Mammary epithelial cell (primary cell): ENCODE measurements around the gene MYO1D.

Source experiments
- EZH2 ChIP-seq: IDR thresholded peaks from 2 replicates; pipeline ENCODE4 v1.6.1; 2012; ENCODE audit warnings: low read length, inconsistent platforms, borderline replicate concordance
- TF ChIP-seq, protein P1 (sequence below), 2 donors: IDR thresholded peaks in 1 of 2; conservative IDR thresholded peaks in 1 of 2; 2 replicates each; pipeline ENCODE4 v1.5.1; 2011 to 2012; ENCODE audit warnings: inconsistent platforms in 2 of 2, low read length in 2 of 2, mild to moderate bottlenecking in 2 of 2, control low read depth in 1 of 2, low read depth in 1 of 2; ENCODE audit not compliant: insufficient read depth in 1 of 2; ENCODE audit errors: extremely low read depth in 1 of 2

DNA sequence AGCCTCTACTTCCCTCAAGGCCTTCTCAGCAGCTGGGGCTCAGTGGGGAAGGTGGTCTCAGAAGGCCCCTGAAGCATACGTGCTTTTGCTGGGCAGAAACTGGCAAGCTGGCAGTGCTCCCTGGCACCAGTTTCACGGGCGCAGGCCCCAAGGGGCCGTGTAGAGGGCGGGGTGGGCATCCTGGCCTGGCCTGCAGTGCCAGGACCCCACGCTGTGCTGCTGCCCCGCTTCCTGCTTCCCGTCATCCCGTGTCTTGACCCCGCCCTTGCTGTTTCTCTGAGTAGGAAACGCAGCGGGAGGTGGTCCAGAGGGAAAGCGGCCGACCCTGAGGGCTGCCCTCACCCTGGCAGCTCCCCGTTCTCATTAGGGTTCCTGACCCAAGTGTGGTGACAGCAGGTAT, 383.4 kb downstream of the MYO1D start:
- TF ChIP-seq, protein P1, sequence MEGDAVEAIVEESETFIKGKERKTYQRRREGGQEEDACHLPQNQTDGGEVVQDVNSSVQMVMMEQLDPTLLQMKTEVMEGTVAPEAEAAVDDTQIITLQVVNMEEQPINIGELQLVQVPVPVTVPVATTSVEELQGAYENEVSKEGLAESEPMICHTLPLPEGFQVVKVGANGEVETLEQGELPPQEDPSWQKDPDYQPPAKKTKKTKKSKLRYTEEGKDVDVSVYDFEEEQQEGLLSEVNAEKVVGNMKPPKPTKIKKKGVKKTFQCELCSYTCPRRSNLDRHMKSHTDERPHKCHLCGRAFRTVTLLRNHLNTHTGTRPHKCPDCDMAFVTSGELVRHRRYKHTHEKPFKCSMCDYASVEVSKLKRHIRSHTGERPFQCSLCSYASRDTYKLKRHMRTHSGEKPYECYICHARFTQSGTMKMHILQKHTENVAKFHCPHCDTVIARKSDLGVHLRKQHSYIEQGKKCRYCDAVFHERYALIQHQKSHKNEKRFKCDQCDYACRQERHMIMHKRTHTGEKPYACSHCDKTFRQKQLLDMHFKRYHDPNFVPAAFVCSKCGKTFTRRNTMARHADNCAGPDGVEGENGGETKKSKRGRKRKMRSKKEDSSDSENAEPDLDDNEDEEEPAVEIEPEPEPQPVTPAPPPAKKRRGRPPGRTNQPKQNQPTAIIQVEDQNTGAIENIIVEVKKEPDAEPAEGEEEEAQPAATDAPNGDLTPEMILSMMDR (conservative IDR thresholded peaks at IDR 0.05 in 1 of 2, IDR thresholded peaks at IDR 0.05 in 1 of 2; ENCODE audit: extremely low read depth in 1 of 2, insufficient read depth in 1 of 2, low read depth in 1 of 2, low read length in 2 of 2), result no peak
- no peak for TF ChIP-seq EZH2
